Measurements from ENCODE around the gene DYNLT1.
A peak's percentile ranks its signal among the peaks of the same experiment; 100 is the strongest.
"Not testable (repeated sequence)": the region's sequence is repeated elsewhere in the genome, so short reads cannot be mapped to it uniquely, and the experiment has no call there.

The DYNLT1 gene

GRCh38 chr6:158639056-158639455 lies 5.5 kb downstream of the DYNLT1 start:
- no peak for DNase-seq

- DNase-seq: no peak
Measured at GRCh38 chr6:158638324-158638854, 6.2 kb downstream of the DYNLT1 start.

- DNase-seq: no peak
Measured at GRCh38 chr6:158636778-158637177, 7.8 kb downstream of the DYNLT1 start.

- DNase-seq: no peak
Measured at GRCh38 chr6:158635427-158636073, 9.0 kb downstream of the DYNLT1 start.

GRCh38 chr6:158634695-158635426 lies 9.7 kb downstream of the DYNLT1 start:
- no peak for DNase-seq

- no peak for DNase-seq
Measured at GRCh38 chr6:158633127-158633526, 11.4 kb downstream of the DYNLT1 start.

GRCh38 chr6:158632538-158633119 lies 11.9 kb downstream of the DYNLT1 start:
- not testable (repeated sequence) for DNase-seq

GRCh38 chr6:158631678-158632537 lies 12.6 kb downstream of the DYNLT1 start:
- peak; percentile 58 for DNase-seq

GRCh38 chr6:158630938-158631616 lies 13.5 kb downstream of the DYNLT1 start:
- peak; percentile 55 for DNase-seq

GRCh38 chr6:158629367-158630221 lies 14.9 kb downstream of the DYNLT1 start:
- no peak for DNase-seq

- no peak for DNase-seq
Measured at GRCh38 chr6:158628542-158628941, 16.0 kb downstream of the DYNLT1 start.

GRCh38 chr6:158627940-158628211 lies 16.7 kb downstream of the DYNLT1 start:
- DNase-seq: no peak

- no peak for DNase-seq
Measured at GRCh38 chr6:158627168-158627939, 17.2 kb downstream of the DYNLT1 start.

- no peak for DNase-seq
Measured at GRCh38 chr6:158626360-158627167, 18.0 kb downstream of the DYNLT1 start.

- no peak for DNase-seq
Measured at GRCh38 chr6:158625881-158626305, 18.6 kb downstream of the DYNLT1 start.

GRCh38 chr6:158624684-158625682 lies 19.6 kb downstream of the DYNLT1 start:
- no peak for DNase-seq

GRCh38 chr6:158622545-158623190 lies 21.9 kb downstream of the DYNLT1 start:
- no peak for DNase-seq
